ENCODE measurements around the gene PWWP3B.

PWWP3B gene

DNA sequence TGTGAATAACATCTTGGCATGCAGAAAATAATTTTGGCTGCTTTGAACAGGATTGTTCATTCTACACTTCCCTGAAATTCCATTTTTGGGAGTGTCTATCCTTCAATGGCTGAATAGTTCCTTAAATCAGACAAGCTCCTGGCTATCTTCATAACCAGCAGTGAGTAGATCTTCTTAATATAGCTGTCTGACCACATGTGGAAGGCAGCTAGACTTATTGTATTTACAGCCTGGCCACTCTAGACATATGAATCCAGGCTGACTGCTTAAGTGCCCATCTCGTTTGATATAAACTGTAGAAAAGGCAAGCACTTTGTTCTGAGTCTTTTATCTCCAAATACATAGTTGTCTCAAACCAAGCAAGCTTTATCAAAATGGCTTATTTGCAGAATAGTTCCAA lies 40.0 kb downstream of the PWWP3B start:
- no peak overlapping the region for H3K4me3 ChIP-seq (ENCODE audit: low read depth, low read length)
- no peak for TF ChIP-seq CTCF (IDR thresholded peaks at IDR 0.05; ENCODE audit: insufficient read depth, low read depth, low read length, missing control alignments)
- no peak for DNase-seq (ENCODE audit: low read depth)
